Measurements from ENCODE around the gene TRIM38.
"Not testable (repeated sequence)": the region's sequence is repeated elsewhere in the genome, so short reads cannot be mapped to it uniquely, and the experiment has no call there.

The TRIM38 gene

DNA sequence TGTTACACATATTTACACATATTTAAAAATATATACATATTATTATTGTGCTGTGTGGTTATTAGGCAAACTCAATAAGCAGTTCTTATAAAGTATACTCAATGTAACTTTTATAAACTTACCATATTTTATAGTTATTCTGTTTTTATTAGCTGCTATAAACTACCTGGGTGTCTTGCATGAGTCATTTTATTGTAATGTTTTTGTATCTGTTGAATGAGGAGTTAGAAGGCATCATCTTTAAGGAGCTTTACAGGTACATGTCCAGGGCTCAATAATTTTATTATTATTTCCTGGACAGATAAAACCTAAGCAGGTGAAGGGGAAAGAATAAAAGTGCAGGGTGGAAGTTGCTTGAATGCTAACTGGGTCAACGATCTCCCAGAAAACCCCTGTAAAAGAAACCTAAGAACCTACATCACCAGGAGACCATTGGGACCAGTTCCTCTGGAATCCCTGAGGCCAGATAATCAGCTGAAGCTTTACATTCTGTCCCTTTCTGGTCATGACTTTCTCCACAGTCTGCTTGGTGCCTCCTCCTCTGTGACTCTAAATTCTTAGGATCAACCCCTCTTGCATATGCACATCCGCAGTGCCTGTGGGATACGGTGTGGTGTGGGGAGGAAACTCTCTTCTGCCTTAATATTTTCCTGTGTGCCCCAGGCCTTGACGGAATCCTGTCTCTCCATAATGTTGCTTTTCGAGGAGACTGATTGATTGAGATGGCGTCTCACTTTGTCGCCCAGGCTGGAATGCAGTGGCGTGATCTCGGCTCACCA, 38.0 kb downstream of the TRIM38 start:
- TF ChIP-seq TCF4 (CRISPR knock-in tag; IDR thresholded peaks at IDR 0.05; ENCODE audit: borderline replicate concordance) = no peak
- no peak for TF ChIP-seq ARNTL (CRISPR knock-in tag; IDR thresholded peaks at IDR 0.05; ENCODE audit: borderline replicate concordance, low read depth)
- no peak for TF ChIP-seq ZFP30 (CRISPR knock-in tag; IDR thresholded peaks at IDR 0.05)
- TF ChIP-seq GLIS3 (CRISPR knock-in tag; IDR thresholded peaks at IDR 0.05) = no peak
- no peak for TF ChIP-seq CSDC2 (CRISPR knock-in tag; IDR thresholded peaks at IDR 0.05)
- TF ChIP-seq, protein P1, sequence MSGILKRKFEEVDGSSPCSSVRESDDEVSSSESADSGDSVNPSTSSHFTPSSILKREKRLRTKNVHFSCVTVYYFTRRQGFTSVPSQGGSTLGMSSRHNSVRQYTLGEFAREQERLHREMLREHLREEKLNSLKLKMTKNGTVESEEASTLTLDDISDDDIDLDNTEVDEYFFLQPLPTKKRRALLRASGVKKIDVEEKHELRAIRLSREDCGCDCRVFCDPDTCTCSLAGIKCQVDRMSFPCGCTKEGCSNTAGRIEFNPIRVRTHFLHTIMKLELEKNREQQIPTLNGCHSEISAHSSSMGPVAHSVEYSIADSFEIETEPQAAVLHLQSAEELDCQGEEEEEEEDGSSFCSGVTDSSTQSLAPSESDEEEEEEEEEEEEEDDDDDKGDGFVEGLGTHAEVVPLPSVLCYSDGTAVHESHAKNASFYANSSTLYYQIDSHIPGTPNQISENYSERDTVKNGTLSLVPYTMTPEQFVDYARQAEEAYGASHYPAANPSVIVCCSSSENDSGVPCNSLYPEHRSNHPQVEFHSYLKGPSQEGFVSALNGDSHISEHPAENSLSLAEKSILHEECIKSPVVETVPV (CRISPR knock-in tag; IDR thresholded peaks at IDR 0.05) = no peak
- TF ChIP-seq ZNF70 (CRISPR knock-in tag; IDR thresholded peaks at IDR 0.05) = no peak
- TF ChIP-seq BACH2 (CRISPR knock-in tag; IDR thresholded peaks at IDR 0.05; ENCODE audit: borderline replicate concordance) = no peak
- TF ChIP-seq RARB (CRISPR knock-in tag; IDR thresholded peaks at IDR 0.05) = no peak
- ATAC-seq = no peak

DNA sequence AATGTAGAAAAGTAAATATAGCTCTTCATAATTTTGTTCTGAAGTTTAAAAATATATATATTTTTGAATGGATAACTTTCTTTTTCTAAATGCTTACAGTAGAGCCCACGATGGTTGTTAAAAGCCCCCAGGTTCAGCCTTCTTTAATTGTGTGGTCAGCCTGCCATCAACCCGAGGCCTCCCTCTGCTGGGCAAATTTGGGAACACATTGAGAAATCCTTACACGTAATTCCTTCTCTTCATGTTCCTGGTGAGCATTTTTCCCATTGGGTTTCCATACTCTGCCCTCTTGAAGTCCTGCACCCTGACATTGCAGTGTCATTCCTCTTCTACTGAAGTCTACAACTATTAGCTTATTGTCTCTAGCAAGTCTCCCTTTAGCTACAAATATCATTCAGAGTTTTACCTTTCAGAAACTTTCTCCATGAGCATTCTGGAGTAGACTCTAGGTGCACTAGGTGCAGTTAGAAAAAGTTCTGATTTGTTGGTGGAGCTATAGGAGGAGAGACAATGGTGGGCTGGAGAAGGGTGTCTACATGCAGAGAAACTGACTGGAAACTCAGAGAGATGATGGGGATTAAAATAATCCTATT, 40.6 kb downstream of the TRIM38 start:
- ATAC-seq = peak; percentile 84
- TF ChIP-seq OSR1 (CRISPR knock-in tag; IDR thresholded peaks at IDR 0.05) = no peak
- no peak for TF ChIP-seq GLIS3 (CRISPR knock-in tag; IDR thresholded peaks at IDR 0.05)
- no peak for TF ChIP-seq ZC3H10 (CRISPR knock-in tag; IDR thresholded peaks at IDR 0.05)
- TF ChIP-seq ZNF8 (CRISPR knock-in tag; IDR thresholded peaks at IDR 0.05) = no peak
- no peak for TF ChIP-seq ARNTL (CRISPR knock-in tag; IDR thresholded peaks at IDR 0.05; ENCODE audit: borderline replicate concordance, low read depth)
- no peak for TF ChIP-seq BACH2 (CRISPR knock-in tag; IDR thresholded peaks at IDR 0.05; ENCODE audit: borderline replicate concordance)
- TF ChIP-seq ZFP3 (CRISPR knock-in tag; IDR thresholded peaks at IDR 0.05) = no peak
- TF ChIP-seq CSDC2 (CRISPR knock-in tag; IDR thresholded peaks at IDR 0.05) = no peak
- TF ChIP-seq, protein P1 (CRISPR knock-in tag; IDR thresholded peaks at IDR 0.05) = no peak

DNA sequence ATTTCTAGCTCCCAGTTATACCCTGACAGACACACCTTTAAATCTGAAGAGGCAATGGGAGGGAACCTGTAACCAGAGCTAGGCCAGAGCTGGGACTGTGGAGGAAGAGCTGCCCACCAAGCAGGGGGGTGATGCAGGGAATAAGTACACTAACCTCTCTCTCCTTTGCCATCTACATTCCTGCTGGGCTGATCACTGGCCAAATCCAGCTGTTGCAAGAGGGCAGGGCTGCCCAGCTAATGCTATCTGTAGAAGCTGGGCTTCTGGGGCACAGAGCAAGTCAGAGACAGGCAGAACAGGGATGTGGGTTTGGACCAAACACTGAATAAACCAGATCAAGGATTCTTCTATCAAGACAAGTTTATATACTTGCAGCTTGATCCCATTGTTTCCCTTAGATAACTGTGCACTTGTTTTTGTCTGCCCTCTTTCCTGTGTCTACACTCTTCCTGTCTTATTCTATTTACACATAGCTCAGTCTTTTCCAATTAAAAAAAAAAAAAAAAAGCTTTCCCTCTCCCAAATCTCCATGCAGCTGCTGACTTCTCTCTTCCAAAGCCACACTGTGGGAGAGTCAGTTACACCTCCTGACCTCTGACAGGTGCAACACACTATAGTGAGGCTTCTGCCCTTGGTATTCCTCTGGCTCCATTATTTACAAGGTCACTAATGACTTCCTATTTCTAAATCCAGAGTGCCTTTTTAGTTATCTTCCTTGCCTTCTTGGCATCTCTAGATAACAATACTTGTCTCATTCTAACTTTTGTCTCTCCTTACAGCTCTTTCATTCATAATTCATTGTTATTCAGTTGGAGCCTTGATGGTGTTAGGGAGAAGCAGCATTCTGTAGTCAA, 43.7 kb downstream of the TRIM38 start:
- no peak for TF ChIP-seq PPARA (CRISPR knock-in tag; IDR thresholded peaks at IDR 0.05; ENCODE audit: borderline replicate concordance)
- no peak for TF ChIP-seq TCF4 (CRISPR knock-in tag; IDR thresholded peaks at IDR 0.05; ENCODE audit: borderline replicate concordance)
- TF ChIP-seq ZC3H10 (CRISPR knock-in tag; IDR thresholded peaks at IDR 0.05) = no peak
- no peak for TF ChIP-seq ARNTL (CRISPR knock-in tag; IDR thresholded peaks at IDR 0.05; ENCODE audit: borderline replicate concordance, low read depth)
- no peak for TF ChIP-seq BACH2 (CRISPR knock-in tag; IDR thresholded peaks at IDR 0.05; ENCODE audit: borderline replicate concordance)
- no peak for TF ChIP-seq ZFP3 (CRISPR knock-in tag; IDR thresholded peaks at IDR 0.05)
- TF ChIP-seq, protein P2, sequence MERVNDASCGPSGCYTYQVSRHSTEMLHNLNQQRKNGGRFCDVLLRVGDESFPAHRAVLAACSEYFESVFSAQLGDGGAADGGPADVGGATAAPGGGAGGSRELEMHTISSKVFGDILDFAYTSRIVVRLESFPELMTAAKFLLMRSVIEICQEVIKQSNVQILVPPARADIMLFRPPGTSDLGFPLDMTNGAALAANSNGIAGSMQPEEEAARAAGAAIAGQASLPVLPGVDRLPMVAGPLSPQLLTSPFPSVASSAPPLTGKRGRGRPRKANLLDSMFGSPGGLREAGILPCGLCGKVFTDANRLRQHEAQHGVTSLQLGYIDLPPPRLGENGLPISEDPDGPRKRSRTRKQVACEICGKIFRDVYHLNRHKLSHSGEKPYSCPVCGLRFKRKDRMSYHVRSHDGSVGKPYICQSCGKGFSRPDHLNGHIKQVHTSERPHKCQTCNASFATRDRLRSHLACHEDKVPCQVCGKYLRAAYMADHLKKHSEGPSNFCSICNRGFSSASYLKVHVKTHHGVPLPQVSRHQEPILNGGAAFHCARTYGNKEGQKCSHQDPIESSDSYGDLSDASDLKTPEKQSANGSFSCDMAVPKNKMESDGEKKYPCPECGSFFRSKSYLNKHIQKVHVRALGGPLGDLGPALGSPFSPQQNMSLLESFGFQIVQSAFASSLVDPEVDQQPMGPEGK (CRISPR knock-in tag; IDR thresholded peaks at IDR 0.05; ENCODE audit: borderline replicate concordance) = no peak
- no peak for TF ChIP-seq ZNF8 (CRISPR knock-in tag; IDR thresholded peaks at IDR 0.05)
- TF ChIP-seq ZFP30 (CRISPR knock-in tag; IDR thresholded peaks at IDR 0.05) = no peak
- TF ChIP-seq ESRRG (CRISPR knock-in tag; IDR thresholded peaks at IDR 0.05) = no peak
- no peak for TF ChIP-seq ISL1 (CRISPR knock-in tag; IDR thresholded peaks at IDR 0.05)
- TF ChIP-seq, protein P1 (CRISPR knock-in tag; IDR thresholded peaks at IDR 0.05) = no peak
- no peak for TF ChIP-seq OSR1 (CRISPR knock-in tag; IDR thresholded peaks at IDR 0.05)
- TF ChIP-seq CSDC2 (CRISPR knock-in tag; IDR thresholded peaks at IDR 0.05) = no peak
- no peak for ATAC-seq

DNA sequence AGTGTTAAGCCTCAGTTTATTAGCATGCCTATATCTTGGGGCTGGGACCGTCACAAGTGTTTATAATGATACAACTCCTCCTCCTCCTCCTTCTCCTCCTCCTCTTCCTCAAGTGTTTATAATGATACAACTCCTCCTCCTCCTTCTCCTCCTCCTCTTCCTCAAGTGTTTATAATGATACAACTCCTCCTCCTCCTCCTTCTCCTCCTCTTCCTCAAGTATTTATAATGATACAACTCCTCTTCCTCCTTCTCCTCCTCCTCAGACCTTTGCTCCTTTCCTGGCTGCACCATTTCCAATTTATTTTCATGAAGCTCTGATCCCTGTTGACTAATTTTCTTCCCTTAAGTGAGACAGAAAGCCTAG, 44.3 kb downstream of the TRIM38 start:
- ATAC-seq = not testable (repeated sequence)

All from SK-N-SH treated with all-trans-retinoic acid at 6 μM for 48 hours (cell line).